Caki2 (cell line): ENCODE data around the gene INSC. TPM values are rescaled to one million over a fixed set of nuclear protein-coding genes. Genes with fewer than 3 reads are reported as not detected.

Source experiments
- DNase-seq: peaks from one replicate; pipeline ENCODE4 v3.0.0-alpha.2; 2015; ENCODE audit warnings: low read depth
- in situ Hi-C: cut with HindIII; loops from 2 replicates; pipeline ENCODE4 v1.10.0; 2016; ENCODE audit warnings: low sequenced_read_pairs, low pct_unique_long_range_greater_than_20kb, mixed read lengths
- total RNA-seq: library from RNA; depleted of rRNA; stranded (reverse); fragments of >200 nt; shearing (Covaris generic); gene quantifications from 2 replicates; pipeline ENCODE4 v1.2.3, GENCODE V29; 2014; ENCODE audit warnings: low replicate concordance; rRNA removed

INSC gene
- total RNA-seq, 1 experiment from 2014 or later, result not detected

DNA sequence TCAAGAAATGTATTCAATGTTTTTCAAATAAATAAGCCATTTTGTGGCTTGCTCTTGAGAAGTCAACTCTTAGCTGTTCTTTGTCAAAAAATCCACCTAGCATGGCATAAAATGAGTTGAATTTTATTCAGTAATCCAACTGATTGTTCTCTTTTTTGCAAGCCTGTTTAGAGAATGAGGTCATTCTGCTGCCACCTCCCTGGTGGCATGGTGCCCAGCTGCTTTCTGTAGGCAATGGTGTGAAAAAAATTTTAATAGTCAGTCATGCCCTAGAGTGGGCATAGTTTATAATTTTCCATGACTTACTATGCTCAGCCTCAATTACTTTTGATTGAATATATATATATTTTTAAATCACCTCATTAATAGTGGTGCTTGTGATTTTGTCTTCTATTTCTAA lies 177.2 kb downstream of the INSC start:
- in situ Hi-C loops, result no loop called here
- no peak for DNase-seq

GRCh38 chr11:15293975-15294620 lies 179.4 kb downstream of the INSC start:
- in situ Hi-C loops, result no loop called here
- DNase-seq, result no peak

DNA sequence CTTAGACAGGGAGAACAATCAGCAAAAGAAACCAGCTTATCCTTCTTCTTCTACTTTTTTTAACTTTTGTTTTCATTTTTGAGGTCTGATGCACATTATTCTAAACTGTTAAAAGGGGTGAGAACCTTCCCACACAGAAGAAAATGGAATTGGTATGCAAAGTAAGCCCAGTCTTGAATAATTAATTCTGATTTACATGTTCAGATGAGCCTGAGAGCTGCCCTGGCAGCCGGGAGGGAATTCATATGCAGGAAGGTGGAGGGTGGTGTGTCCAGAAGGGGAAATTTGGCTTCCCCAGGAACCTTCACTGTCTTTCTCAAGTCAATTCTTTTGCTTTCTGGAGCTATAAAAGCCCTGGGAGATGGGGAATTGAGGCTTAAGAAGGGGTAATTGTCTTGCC lies 181.0 kb downstream of the INSC start:
- DNase-seq, result no peak
- in situ Hi-C loops, result no loop called here

Other genes with a start within 250 kb of the INSC start
- 5.6 and 9.6 TPM in 2 replicates for gene CYP2R1, start 222.7 kb upstream of the INSC start, total RNA-seq
- not detected in 2 replicates for gene CALCA, start 142.6 kb upstream of the INSC start, total RNA-seq
- not detected in 2 replicates for gene CALCB, start 41.3 kb upstream of the INSC start, total RNA-seq